Neural cell (in vitro differentiated cells): ENCODE data around the gene DNPEP. TPM values are rescaled to one million over a fixed set of nuclear protein-coding genes. Genes with fewer than 3 reads are reported as not detected.

Experiments used
- H2AFZ ChIP-seq: fragments of 200-600, 300-800 bp; sonication (generic), shearing (Covaris generic); 2 replicates; pipeline ENCODE4 v1.6.0; 2014; ENCODE audit warnings: low read depth, mild to moderate bottlenecking, antibody characterized with exemption, low read length, moderate library complexity
- H3F3A ChIP-seq: fragments of 200-600 bp; shearing (Covaris generic); 2 replicates; pipeline ENCODE4 v1.6.1; 2016; ENCODE audit warnings: mild to moderate bottlenecking, moderate library complexity, mixed read lengths, antibody characterized with exemption, low read length; ENCODE audit not compliant: insufficient read depth, poor library complexity, severe bottlenecking
- H3K27ac ChIP-seq: fragments of 200-600, 300-800 bp; sonication (generic), shearing (Covaris generic); 2 replicates; pipeline ENCODE4 v1.5.1; 2014; ENCODE audit warnings: mild to moderate bottlenecking, low read length, moderate library complexity
- H3K27me3 ChIP-seq: fragments of 300-800, 200-600 bp; sonication (generic), shearing (Covaris generic); 2 replicates; pipeline ENCODE4 v1.6.0; 2014; ENCODE audit warnings: mild to moderate bottlenecking, low read depth, low read length, moderate library complexity; ENCODE audit not compliant: insufficient read depth
- H3K36me3 ChIP-seq: fragments of 300-800, 200-600 bp; sonication (generic), shearing (Covaris generic); 2 replicates; pipeline ENCODE4 v1.5.1; 2014; ENCODE audit warnings: mild to moderate bottlenecking, antibody characterized with exemption, low read length, moderate library complexity; ENCODE audit not compliant: insufficient read depth
- H3K4me2 ChIP-seq: fragments of 300-800, 200-600 bp; sonication (generic), shearing (Covaris generic); 2 replicates; pipeline ENCODE4 v1.6.0; 2014; ENCODE audit warnings: mild to moderate bottlenecking, low read length
- H3K4me3 ChIP-seq: fragments of 300-800, 200-600 bp; sonication (generic), shearing (Covaris generic); 2 replicates; pipeline ENCODE4 v1.5.1; 2014; ENCODE audit warnings: mild to moderate bottlenecking, low read length, moderate library complexity
- H3K79me2 ChIP-seq: fragments of 200-600 bp; shearing (Covaris generic); replicated peaks from 2 replicates; pipeline ENCODE4 v1.6.0; 2014; ENCODE audit warnings: mild to moderate bottlenecking, low read length, moderate library complexity; ENCODE audit not compliant: insufficient read depth
- H3K9ac ChIP-seq: fragments of 300-800, 200-600 bp; sonication (generic), shearing (Covaris generic); 2 replicates; pipeline ENCODE4 v1.6.1; 2016; ENCODE audit warnings: mild to moderate bottlenecking, low read length, mixed read lengths
- H3K9me2 ChIP-seq: fragments of 200-600 bp; shearing (Covaris generic); 2 replicates; pipeline ENCODE4 v1.6.1; 2016; ENCODE audit warnings: mild to moderate bottlenecking, low read length, mixed read lengths; ENCODE audit not compliant: insufficient read depth
- H3K9me3 ChIP-seq: fragments of 200-600, 300-800 bp; sonication (generic), shearing (Covaris generic); 2 replicates; pipeline ENCODE4 v1.6.1; 2016; ENCODE audit warnings: mild to moderate bottlenecking, mixed run types, low read length, moderate library complexity, mixed read lengths
- H4K20me1 ChIP-seq: fragments of 200-600 bp; shearing (Covaris generic); 2 replicates; pipeline ENCODE4 v1.6.1; 2016; ENCODE audit warnings: mild to moderate bottlenecking, mixed run types; ENCODE audit not compliant: insufficient read depth
- EP300 ChIP-seq: fragments of 450-650 bp; conservative IDR thresholded peaks from 2 replicates; pipeline ENCODE4 v1.6.1; 2014; ENCODE audit warnings: antibody characterized with exemption, mild to moderate bottlenecking, moderate library complexity; ENCODE audit not compliant: poor library complexity, severe bottlenecking
- EZH2 ChIP-seq: fragments of 200-600, 300-800 bp; shearing (Covaris generic), sonication (generic); IDR thresholded peaks from 2 replicates; pipeline ENCODE4 v1.6.1; 2014; ENCODE audit warnings: antibody characterized with exemption, low read length, borderline replicate concordance, mild to moderate bottlenecking; ENCODE audit not compliant: insufficient read depth, poor library complexity, severe bottlenecking
- MXI1 ChIP-seq: fragments of 450-650 bp; conservative IDR thresholded peaks from 2 replicates; pipeline ENCODE4 v1.6.1; 2014; ENCODE audit warnings: antibody characterized with exemption, mild to moderate bottlenecking; ENCODE audit not compliant: poor library complexity, severe bottlenecking
- POLR2AphosphoS5 ChIP-seq: IDR thresholded peaks from 2 replicates; pipeline ENCODE4 v1.6.1; 2012
- RAD21 ChIP-seq: fragments of 450-650 bp; conservative IDR thresholded peaks from 2 replicates; pipeline ENCODE4 v1.6.1; 2014; ENCODE audit warnings: antibody characterized with exemption, mild to moderate bottlenecking, moderate library complexity
- SMC3 ChIP-seq: fragments of 450-650 bp; conservative IDR thresholded peaks from 2 replicates; pipeline ENCODE4 v1.6.1; 2014; ENCODE audit warnings: antibody characterized with exemption, mild to moderate bottlenecking, moderate library complexity; ENCODE audit not compliant: poor library complexity
- TAF1 ChIP-seq: IDR thresholded peaks from 2 replicates; pipeline ENCODE4 v1.6.1; 2012; ENCODE audit warnings: low read depth
- polyA plus RNA-seq: library from polyadenylated mRNA; depleted of rRNA; stranded (reverse); fragments of >200 nt; gene quantifications from 2 replicates; pipeline ENCODE4 v1.2.3, GENCODE V29; 2014
- TF ChIP-seq, protein P1 (sequence below): IDR thresholded peaks from 2 replicates; pipeline ENCODE4 v1.6.1; 2012; ENCODE audit warnings: borderline replicate concordance
- TF ChIP-seq, protein P2 (sequence below): fragments of 450-650 bp; IDR thresholded peaks from 2 replicates; pipeline ENCODE4 v1.5.1; 2014; ENCODE audit warnings: antibody characterized with exemption, mild to moderate bottlenecking, moderate library complexity; ENCODE audit not compliant: poor library complexity, severe bottlenecking

DNPEP gene
- polyA plus RNA-seq, 1 donor from 2014 or later = 11.9 TPM

DNA sequence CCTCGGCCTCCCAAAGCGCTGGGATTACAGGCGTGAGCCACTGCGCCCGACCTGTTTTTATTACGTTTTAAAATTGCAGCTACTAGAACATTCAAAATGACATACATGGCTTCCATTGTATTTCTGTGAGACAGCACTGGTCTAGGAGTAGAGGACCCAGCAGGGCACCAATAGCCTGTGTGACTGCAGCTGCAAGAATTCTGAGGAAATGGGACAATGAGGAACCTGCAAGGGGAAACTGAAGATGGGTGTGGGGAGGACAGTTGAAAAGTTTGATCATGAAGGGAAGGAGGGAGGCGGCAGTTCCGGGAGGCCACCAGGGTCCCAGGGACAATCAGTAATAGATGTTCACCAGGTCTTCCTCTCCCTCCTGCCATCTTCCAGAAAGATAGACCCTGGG, 13.9 kb upstream of the DNPEP start (continued):
- TF ChIP-seq, protein P1, sequence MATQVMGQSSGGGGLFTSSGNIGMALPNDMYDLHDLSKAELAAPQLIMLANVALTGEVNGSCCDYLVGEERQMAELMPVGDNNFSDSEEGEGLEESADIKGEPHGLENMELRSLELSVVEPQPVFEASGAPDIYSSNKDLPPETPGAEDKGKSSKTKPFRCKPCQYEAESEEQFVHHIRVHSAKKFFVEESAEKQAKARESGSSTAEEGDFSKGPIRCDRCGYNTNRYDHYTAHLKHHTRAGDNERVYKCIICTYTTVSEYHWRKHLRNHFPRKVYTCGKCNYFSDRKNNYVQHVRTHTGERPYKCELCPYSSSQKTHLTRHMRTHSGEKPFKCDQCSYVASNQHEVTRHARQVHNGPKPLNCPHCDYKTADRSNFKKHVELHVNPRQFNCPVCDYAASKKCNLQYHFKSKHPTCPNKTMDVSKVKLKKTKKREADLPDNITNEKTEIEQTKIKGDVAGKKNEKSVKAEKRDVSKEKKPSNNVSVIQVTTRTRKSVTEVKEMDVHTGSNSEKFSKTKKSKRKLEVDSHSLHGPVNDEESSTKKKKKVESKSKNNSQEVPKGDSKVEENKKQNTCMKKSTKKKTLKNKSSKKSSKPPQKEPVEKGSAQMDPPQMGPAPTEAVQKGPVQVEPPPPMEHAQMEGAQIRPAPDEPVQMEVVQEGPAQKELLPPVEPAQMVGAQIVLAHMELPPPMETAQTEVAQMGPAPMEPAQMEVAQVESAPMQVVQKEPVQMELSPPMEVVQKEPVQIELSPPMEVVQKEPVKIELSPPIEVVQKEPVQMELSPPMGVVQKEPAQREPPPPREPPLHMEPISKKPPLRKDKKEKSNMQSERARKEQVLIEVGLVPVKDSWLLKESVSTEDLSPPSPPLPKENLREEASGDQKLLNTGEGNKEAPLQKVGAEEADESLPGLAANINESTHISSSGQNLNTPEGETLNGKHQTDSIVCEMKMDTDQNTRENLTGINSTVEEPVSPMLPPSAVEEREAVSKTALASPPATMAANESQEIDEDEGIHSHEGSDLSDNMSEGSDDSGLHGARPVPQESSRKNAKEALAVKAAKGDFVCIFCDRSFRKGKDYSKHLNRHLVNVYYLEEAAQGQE = no peak

DNA sequence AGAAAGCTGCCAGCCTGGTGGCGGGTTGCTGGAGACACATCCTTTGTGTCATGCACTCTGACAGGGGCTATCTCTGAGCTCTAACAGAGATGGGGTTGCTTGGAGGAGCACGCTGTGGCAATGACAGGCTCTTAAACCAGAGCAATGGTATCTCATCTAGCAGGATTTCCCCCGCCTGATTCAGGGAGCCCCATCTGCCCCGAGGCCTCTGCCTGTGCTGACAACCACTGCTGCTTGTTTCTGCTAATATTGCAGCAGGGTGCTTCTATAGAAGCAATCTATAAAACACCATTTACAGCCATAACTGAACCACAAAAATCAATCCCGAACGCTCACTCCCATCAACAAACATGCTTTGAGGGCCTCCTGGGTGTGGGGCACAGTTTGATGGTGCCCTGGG, 12.8 kb upstream of the DNPEP start:
- no peaks in the 10 kb centered on the region for H3K36me3 ChIP-seq
- H3F3A ChIP-seq = no peaks in the 10 kb centered on the region
- no peaks in the 10 kb centered on the region for H3K9me2 ChIP-seq
- H3K9ac ChIP-seq = no peak overlapping the region
- TF ChIP-seq MXI1 (no peak), EZH2 (no peak), TAF1 (no peak), EP300 (no peak), SMC3 (no peak)
- TF ChIP-seq, protein P2, sequence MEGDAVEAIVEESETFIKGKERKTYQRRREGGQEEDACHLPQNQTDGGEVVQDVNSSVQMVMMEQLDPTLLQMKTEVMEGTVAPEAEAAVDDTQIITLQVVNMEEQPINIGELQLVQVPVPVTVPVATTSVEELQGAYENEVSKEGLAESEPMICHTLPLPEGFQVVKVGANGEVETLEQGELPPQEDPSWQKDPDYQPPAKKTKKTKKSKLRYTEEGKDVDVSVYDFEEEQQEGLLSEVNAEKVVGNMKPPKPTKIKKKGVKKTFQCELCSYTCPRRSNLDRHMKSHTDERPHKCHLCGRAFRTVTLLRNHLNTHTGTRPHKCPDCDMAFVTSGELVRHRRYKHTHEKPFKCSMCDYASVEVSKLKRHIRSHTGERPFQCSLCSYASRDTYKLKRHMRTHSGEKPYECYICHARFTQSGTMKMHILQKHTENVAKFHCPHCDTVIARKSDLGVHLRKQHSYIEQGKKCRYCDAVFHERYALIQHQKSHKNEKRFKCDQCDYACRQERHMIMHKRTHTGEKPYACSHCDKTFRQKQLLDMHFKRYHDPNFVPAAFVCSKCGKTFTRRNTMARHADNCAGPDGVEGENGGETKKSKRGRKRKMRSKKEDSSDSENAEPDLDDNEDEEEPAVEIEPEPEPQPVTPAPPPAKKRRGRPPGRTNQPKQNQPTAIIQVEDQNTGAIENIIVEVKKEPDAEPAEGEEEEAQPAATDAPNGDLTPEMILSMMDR = no peak
- H3K79me2 ChIP-seq = no peaks in the 10 kb centered on the region
- H3K4me2 ChIP-seq = no peak overlapping the region
- no peaks in the 10 kb centered on the region for H3K9me3 ChIP-seq
- H3K4me3 ChIP-seq = no peak overlapping the region
- no peak overlapping the region for H3K27ac ChIP-seq
- no peaks in the 10 kb centered on the region for H4K20me1 ChIP-seq
- no peaks in the 10 kb centered on the region for H3K27me3 ChIP-seq
- H2AFZ ChIP-seq = no peak overlapping the region

DNA sequence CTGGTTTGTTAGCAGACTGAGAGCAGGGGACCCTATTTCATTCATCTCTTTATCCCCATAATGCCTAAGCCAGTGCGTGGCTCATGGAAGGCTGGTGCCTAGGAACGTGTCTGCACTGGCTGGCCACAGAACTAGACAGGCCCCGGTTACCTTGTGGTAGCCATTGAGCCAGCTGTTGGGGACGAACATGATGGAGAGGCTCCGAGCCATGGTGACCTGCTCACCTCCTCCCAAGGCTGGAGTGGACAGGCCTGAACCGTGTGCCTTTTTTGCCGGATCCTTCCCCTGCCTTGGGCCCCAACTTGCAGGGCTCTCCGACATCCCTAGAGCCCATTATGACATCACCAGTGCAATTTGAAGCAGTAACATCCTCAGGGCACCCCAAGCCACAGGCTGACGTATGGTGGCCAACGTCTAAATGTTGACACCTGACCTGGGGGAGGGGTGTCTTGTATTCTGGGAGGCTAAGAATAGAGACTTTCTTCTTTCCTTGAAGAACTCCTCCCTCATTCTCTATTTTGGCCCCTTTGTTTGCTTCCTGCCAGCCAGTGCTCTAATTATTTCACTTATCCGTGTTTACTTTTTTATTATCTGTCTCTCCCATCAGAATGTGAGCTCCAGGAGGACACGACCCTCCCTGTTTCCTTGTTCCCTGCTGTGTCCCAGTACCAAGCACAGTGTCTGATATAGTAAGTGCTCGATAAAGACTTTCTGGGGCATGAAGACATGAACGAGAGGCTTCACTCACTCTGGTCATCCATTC, 12.2 kb upstream of the DNPEP start:
- no peaks in the 10 kb centered on the region for H3K27me3 ChIP-seq

More for the DNA sequence above, 12.2 kb upstream of the DNPEP start:
- no peak overlapping the region for H3K4me3 ChIP-seq
- H2AFZ ChIP-seq = no peak overlapping the region
- H3K9me2 ChIP-seq = no peaks in the 10 kb centered on the region
- H3K4me2 ChIP-seq = no peak overlapping the region
- H4K20me1 ChIP-seq = no peaks in the 10 kb centered on the region
- TF ChIP-seq, protein P1 = no peak
- no peak for TF ChIP-seq SMC3
- TF ChIP-seq, protein P2 = no peak
- no peak for TF ChIP-seq MXI1
- TF ChIP-seq POLR2AphosphoS5 = no peak
- no peak for TF ChIP-seq TAF1
- TF ChIP-seq RAD21 = no peak
- TF ChIP-seq EP300 = no peak
- TF ChIP-seq EZH2 = no peak
- H3K9me3 ChIP-seq = no peaks in the 10 kb centered on the region
- H3K36me3 ChIP-seq = no peaks in the 10 kb centered on the region
- no peaks in the 10 kb centered on the region for H3K79me2 ChIP-seq
- H3F3A ChIP-seq = no peaks in the 10 kb centered on the region
- no peak overlapping the region for H3K27ac ChIP-seq
- no peak overlapping the region for H3K9ac ChIP-seq
